Activated CD4-positive, alpha-beta T cell treated with anti-CD3 and anti-CD28 coated beads, Interleukin-2, amount 50 U/mL, for 1 hour (primary cell): ENCODE measurements around the gene GSS.

Experiments used
- DNase-seq: peaks from one replicate; pipeline ENCODE4 v3.0.0-alpha.2; 2020

The GSS gene

GRCh38 chr20:34976286-34976685, 20.7 kb upstream of the GSS start:
- no peak for DNase-seq

- DNase-seq, result no peak
Observed at GRCh38 chr20:34974246-34974645, 18.6 kb upstream of the GSS start.

GRCh38 chr20:34971561-34972235, 16.1 kb upstream of the GSS start:
- no peak for DNase-seq

GRCh38 chr20:34970846-34971560, 15.4 kb upstream of the GSS start:
- no peak for DNase-seq

- DNase-seq, result no peak
Observed at GRCh38 chr20:34970193-34970840, 14.7 kb upstream of the GSS start.

GRCh38 chr20:34968042-34968775, 12.6 kb upstream of the GSS start:
- no peak for DNase-seq

GRCh38 chr20:34967421-34967820, 11.8 kb upstream of the GSS start:
- no peak for DNase-seq

GRCh38 chr20:34965051-34965450, 9.4 kb upstream of the GSS start:
- no peak for DNase-seq

GRCh38 chr20:34964486-34964885, 8.9 kb upstream of the GSS start:
- no peak for DNase-seq

GRCh38 chr20:34956751-34957472, 1.3 kb upstream of the GSS start:
- DNase-seq, result no peak

GRCh38 chr20:34956041-34956458, 444 bp upstream of the GSS start:
- no peak for DNase-seq

GRCh38 chr20:34954904-34955230, 739 bp downstream of the GSS start:
- no peak for DNase-seq

- DNase-seq, result no peak
Observed at GRCh38 chr20:34953960-34954359, 1.6 kb downstream of the GSS start.

GRCh38 chr20:34952671-34953070, 2.9 kb downstream of the GSS start:
- no peak for DNase-seq

- no peak for DNase-seq
Observed at GRCh38 chr20:34951652-34952051, 4.0 kb downstream of the GSS start.

GRCh38 chr20:34951252-34951651, 4.4 kb downstream of the GSS start:
- DNase-seq, result no peak

- DNase-seq, result no peak
Observed at GRCh38 chr20:34949120-34949519, 6.5 kb downstream of the GSS start.

GRCh38 chr20:34948030-34948429, 7.6 kb downstream of the GSS start:
- DNase-seq, result no peak

GRCh38 chr20:34947336-34947735, 8.3 kb downstream of the GSS start:
- DNase-seq, result no peak

GRCh38 chr20:34946661-34947060, 8.9 kb downstream of the GSS start:
- no peak for DNase-seq

GRCh38 chr20:34945315-34946077, 10.1 kb downstream of the GSS start:
- no peak for DNase-seq
